ENCODE measurements around the gene DENND4A.

DNA sequence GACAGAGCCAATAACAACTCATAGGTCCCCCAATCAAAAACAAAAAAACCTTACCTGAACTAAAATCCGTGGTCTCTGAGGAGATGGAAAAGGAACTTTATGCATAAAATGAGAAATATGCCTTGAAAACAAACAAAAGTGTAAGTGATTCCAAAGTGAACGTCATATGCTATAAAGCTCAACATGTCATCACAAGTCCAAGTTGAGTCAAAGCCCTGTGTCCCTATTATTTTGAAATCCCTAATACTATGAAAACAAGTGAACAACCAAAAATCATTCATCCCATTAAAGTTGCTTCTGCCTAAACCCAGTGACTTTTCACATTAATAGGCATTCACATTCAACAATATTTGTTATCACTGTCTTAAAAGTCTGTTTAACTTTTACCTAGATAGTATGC is 59.4 kb downstream of the DENND4A start:
- TF ChIP-seq, protein P1, sequence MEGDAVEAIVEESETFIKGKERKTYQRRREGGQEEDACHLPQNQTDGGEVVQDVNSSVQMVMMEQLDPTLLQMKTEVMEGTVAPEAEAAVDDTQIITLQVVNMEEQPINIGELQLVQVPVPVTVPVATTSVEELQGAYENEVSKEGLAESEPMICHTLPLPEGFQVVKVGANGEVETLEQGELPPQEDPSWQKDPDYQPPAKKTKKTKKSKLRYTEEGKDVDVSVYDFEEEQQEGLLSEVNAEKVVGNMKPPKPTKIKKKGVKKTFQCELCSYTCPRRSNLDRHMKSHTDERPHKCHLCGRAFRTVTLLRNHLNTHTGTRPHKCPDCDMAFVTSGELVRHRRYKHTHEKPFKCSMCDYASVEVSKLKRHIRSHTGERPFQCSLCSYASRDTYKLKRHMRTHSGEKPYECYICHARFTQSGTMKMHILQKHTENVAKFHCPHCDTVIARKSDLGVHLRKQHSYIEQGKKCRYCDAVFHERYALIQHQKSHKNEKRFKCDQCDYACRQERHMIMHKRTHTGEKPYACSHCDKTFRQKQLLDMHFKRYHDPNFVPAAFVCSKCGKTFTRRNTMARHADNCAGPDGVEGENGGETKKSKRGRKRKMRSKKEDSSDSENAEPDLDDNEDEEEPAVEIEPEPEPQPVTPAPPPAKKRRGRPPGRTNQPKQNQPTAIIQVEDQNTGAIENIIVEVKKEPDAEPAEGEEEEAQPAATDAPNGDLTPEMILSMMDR (IDR thresholded peaks at IDR 0.05) = no peak
- TF ChIP-seq POLR2AphosphoS5 (IDR thresholded peaks at IDR 0.05) = no peak
- TF ChIP-seq EP300 (IDR thresholded peaks at IDR 0.05) = no peak
